ENCODE measurements around the gene RTP5. TPM values are rescaled to one million over a fixed set of nuclear protein-coding genes. Genes with fewer than 3 reads are reported as not detected.

Gene RTP5
- total RNA-seq, 1 experiment from 2014 or later, result not detected

- ChIA-PET POLR2A (ENCODE audit: low non-redundant PET) (no interaction called here), CTCF (no interaction called here)
- Histone ChIP-seq H3K27ac (ENCODE audit: low read depth, low read length, poor library complexity, severe bottlenecking) (peak overlapping the region; percentile 37), H3K9me3 (ENCODE audit: low read depth, low read length, poor library complexity, severe bottlenecking) (no peaks in the 10 kb centered on the region), H3K4me3 (ENCODE audit: low read depth, low read length, poor library complexity, severe bottlenecking) (no peak overlapping the region), H3K36me3 (ENCODE audit: insufficient read depth, low read length, poor library complexity, severe bottlenecking) (no peaks in the 10 kb centered on the region), H3K4me1 (ENCODE audit: insufficient read depth, low read length, poor library complexity, severe bottlenecking) (peaks cover 32% of the 10 kb centered on the region), H3K27me3 (replicated peaks; ENCODE audit: insufficient read depth, low read depth, low read length, poor library complexity) (no peaks in the 10 kb centered on the region)
- TF ChIP-seq EZH2 (IDR thresholded peaks at IDR 0.05; ENCODE audit: borderline replicate concordance, low read depth, low read length, poor library complexity, severe bottlenecking), result no peak
- TF ChIP-seq CTCF (conservative IDR thresholded peaks at IDR 0.05; ENCODE audit: low read depth, low read length), result no peak
- intact Hi-C loops (cut with micrococcal nuclease; ENCODE audit: unreplicated experiment), result no loop called here
- BruUV-seq (replicated peaks), result no TSS peak
- no peak for DNase-seq (ENCODE audit: low spot score)
Measured at GRCh38 chr2:241857041-241857541, 12.4 kb upstream of the RTP5 start.

- Histone ChIP-seq H3K9me3 (ENCODE audit: low read depth, low read length, poor library complexity, severe bottlenecking) (no peaks in the 10 kb centered on the region), H3K4me1 (ENCODE audit: insufficient read depth, low read length, poor library complexity, severe bottlenecking) (peaks cover 32% of the 10 kb centered on the region), H3K27ac (ENCODE audit: low read depth, low read length, poor library complexity, severe bottlenecking) (no peak overlapping the region), H3K36me3 (ENCODE audit: insufficient read depth, low read length, poor library complexity, severe bottlenecking) (no peaks in the 10 kb centered on the region), H3K4me3 (ENCODE audit: low read depth, low read length, poor library complexity, severe bottlenecking) (no peak overlapping the region), H3K27me3 (replicated peaks; ENCODE audit: insufficient read depth, low read depth, low read length, poor library complexity) (no peaks in the 10 kb centered on the region)
- no peak for TF ChIP-seq EZH2 (IDR thresholded peaks at IDR 0.05; ENCODE audit: borderline replicate concordance, low read depth, low read length, poor library complexity, severe bottlenecking)
- no peak for TF ChIP-seq CTCF (conservative IDR thresholded peaks at IDR 0.05; ENCODE audit: low read depth, low read length)
- intact Hi-C loops (cut with micrococcal nuclease; ENCODE audit: unreplicated experiment), result no loop called here
- CTCF ChIA-PET, result no interaction called here
- BruUV-seq (replicated peaks), result no TSS peak
- POLR2A ChIA-PET (ENCODE audit: low non-redundant PET), result no interaction called here
- DNase-seq (ENCODE audit: low spot score), result no peak
Measured at GRCh38 chr2:241857572-241858121, 11.9 kb upstream of the RTP5 start.

- ChIA-PET CTCF (no interaction called here), POLR2A (ENCODE audit: low non-redundant PET) (no interaction called here)
- DNase-seq (ENCODE audit: low spot score), result no peak
- H3K36me3 ChIP-seq (ENCODE audit: insufficient read depth, low read length, poor library complexity, severe bottlenecking), result no peaks in the 10 kb centered on the region
- peaks cover 33% of the 10 kb centered on the region for H3K4me1 ChIP-seq (ENCODE audit: insufficient read depth, low read length, poor library complexity, severe bottlenecking)
- no peak within 1 kb of the TSS for H3K4me3 ChIP-seq (ENCODE audit: low read depth, low read length, poor library complexity, severe bottlenecking)
- TF ChIP-seq EZH2 (IDR thresholded peaks at IDR 0.05; ENCODE audit: borderline replicate concordance, low read depth, low read length, poor library complexity, severe bottlenecking), result no peak
- no peak for TF ChIP-seq CTCF (conservative IDR thresholded peaks at IDR 0.05; ENCODE audit: low read depth, low read length)
- no TSS peak for BruUV-seq (replicated peaks)
- H3K27me3 ChIP-seq (replicated peaks; ENCODE audit: insufficient read depth, low read depth, low read length, poor library complexity), result no peaks in the 10 kb centered on the region
- intact Hi-C loops (cut with micrococcal nuclease; ENCODE audit: unreplicated experiment), result no loop called here
- H3K9me3 ChIP-seq (ENCODE audit: low read depth, low read length, poor library complexity, severe bottlenecking), result no peaks in the 10 kb centered on the region
- peak within 1 kb of the TSS; percentile 62 for H3K27ac ChIP-seq (ENCODE audit: low read depth, low read length, poor library complexity, severe bottlenecking)
Measured at GRCh38 chr2:241858206-241859016, 11.1 kb upstream of the RTP5 start, which contains the start of gene PDCD1. PDCD1 (minus strand) TSS chr2:241858894; CDS start chr2:241858838, 56 bp downstream.
